ENCODE measurements around the gene NEIL1. TPM values are rescaled to one million over a fixed set of nuclear protein-coding genes. Genes with fewer than 3 reads are reported as not detected.

The NEIL1 gene
- total and polyA plus RNA-seq, 2 donors (not counting 1 experiment from before 2014, with no cell fraction given) = 0.68 to 6.3 TPM

DNA sequence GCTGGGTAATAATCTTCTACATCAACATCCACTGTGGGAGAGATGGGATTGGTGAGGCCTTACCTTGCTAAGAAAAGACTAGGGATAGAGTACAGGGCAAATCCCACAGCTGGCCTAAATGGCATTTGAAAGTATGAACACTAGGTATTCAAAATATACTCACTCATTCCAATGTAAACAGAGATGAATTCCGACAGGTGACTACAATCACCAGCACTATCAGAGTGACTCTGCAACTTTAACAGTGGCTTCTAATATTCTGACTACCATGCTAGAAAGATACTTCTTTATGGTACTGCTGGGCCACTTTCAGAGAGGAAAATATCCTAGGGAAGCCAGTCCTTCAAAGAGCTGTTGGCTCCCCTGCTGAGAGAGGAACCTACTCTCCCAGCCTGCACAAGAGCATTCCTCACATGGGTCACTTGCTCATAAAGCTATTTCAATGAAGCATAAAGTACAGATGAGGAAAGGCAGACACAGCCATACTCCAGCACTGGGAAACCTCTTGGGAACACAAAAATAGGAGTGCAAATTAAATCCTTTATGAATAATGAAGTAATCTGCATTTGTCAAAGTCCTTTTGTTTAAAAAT is 43.0 kb downstream of the NEIL1 start:
- DNase-seq (ENCODE audit: low read depth in 2 of 2) = peak in 1 of 2 donors; percentile 2
- no peaks in the 10 kb centered on the region for H3K4me1 ChIP-seq (ENCODE audit: control insufficient read depth, extremely low read depth, insufficient read depth, low read length)
- no peak overlapping the region for H2AFZ ChIP-seq (ENCODE audit: low read length)
- no peak for TF ChIP-seq CTCF (conservative IDR thresholded peaks at IDR 0.05 in 1 of 2, IDR thresholded peaks at IDR 0.05 in 1 of 2; ENCODE audit: low read depth in 1 of 2, low read length in 2 of 2)
- TF ChIP-seq EZH2 (IDR thresholded peaks at IDR 0.05; ENCODE audit: low read length, missing control alignments) = no peak
- no peaks in the 10 kb centered on the region for H3K9me3 ChIP-seq (ENCODE audit: control insufficient read depth, insufficient read depth, low read depth, low read length)
- no peaks in the 10 kb centered on the region for H3K27me3 ChIP-seq (ENCODE audit: control insufficient read depth, insufficient read depth, low read length)
- no peaks in the 10 kb centered on the region for H3K79me2 ChIP-seq (ENCODE audit: control insufficient read depth, insufficient read depth, low read length)
- peaks cover 11% of the 10 kb centered on the region for H3K36me3 ChIP-seq (ENCODE audit: control insufficient read depth, insufficient read depth, low read length)
- no peak overlapping the region for H3K27ac ChIP-seq (ENCODE audit: insufficient read depth, low read length)
- no peak overlapping the region for H3K4me2 ChIP-seq (ENCODE audit: extremely low read depth, insufficient read depth, low read length)
- H3K4me3 ChIP-seq (replicated peaks in 1 of 4; ENCODE audit: control extremely low read depth in 1 of 4, insufficient read depth in 1 of 4, low read depth in 3 of 4, low read length in 4 of 4) = no peak overlapping the region
- no peaks in the 10 kb centered on the region for H4K20me1 ChIP-seq (ENCODE audit: control insufficient read depth, extremely low read depth, insufficient read depth, low read length)
- H3K9ac ChIP-seq (ENCODE audit: insufficient read depth, low read length) = no peak overlapping the region

DNA sequence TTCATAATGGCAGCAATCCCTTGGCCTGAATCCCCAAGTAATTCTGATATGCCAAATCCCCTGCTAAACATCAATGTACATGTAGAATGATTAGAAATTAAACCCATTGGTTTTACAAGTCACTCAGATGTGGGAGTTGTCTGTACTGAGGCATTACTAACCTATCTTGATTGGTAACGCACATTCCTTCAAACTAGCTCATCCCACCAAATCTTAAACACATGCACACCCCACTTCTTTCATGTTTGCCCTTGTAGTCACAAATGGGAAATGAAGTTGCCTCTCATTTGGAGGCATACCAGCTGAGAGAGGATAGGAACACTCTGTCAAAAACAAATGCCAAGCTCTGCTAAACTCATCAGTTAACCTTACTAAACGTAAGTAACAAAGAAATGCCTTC is 50.7 kb downstream of the NEIL1 start:
- Histone ChIP-seq H2AFZ (ENCODE audit: low read length) (no peak overlapping the region), H3K27ac (ENCODE audit: insufficient read depth, low read length) (no peak overlapping the region), H3K27me3 (ENCODE audit: control insufficient read depth, insufficient read depth, low read length) (no peaks in the 10 kb centered on the region), H3K4me3 (replicated peaks in 1 of 4; ENCODE audit: control extremely low read depth in 1 of 4, insufficient read depth in 1 of 4, low read depth in 3 of 4, low read length in 4 of 4) (no peak overlapping the region), H3K36me3 (ENCODE audit: control insufficient read depth, insufficient read depth, low read length) (peaks cover 2% of the 10 kb centered on the region), H3K4me1 (ENCODE audit: control insufficient read depth, extremely low read depth, insufficient read depth, low read length) (no peaks in the 10 kb centered on the region), H3K9me3 (ENCODE audit: control insufficient read depth, insufficient read depth, low read depth, low read length) (no peaks in the 10 kb centered on the region), H4K20me1 (ENCODE audit: control insufficient read depth, extremely low read depth, insufficient read depth, low read length) (no peaks in the 10 kb centered on the region), H3K9ac (ENCODE audit: insufficient read depth, low read length) (no peak overlapping the region), H3K4me2 (ENCODE audit: extremely low read depth, insufficient read depth, low read length) (no peak overlapping the region), H3K79me2 (ENCODE audit: control insufficient read depth, insufficient read depth, low read length) (no peaks in the 10 kb centered on the region)
- TF ChIP-seq CTCF (conservative IDR thresholded peaks at IDR 0.05 in 1 of 2, IDR thresholded peaks at IDR 0.05 in 1 of 2; ENCODE audit: low read depth in 1 of 2, low read length in 2 of 2) (no peak), EZH2 (IDR thresholded peaks at IDR 0.05; ENCODE audit: low read length, missing control alignments) (no peak)
- DNase-seq (ENCODE audit: low read depth in 2 of 2) = peak in 1 of 2 donors; percentile 55

GRCh38 chr15:75403892-75404291 is 57.1 kb downstream of the NEIL1 start:
- Histone ChIP-seq H3K36me3 (ENCODE audit: control insufficient read depth, insufficient read depth, low read length) (peaks cover 5% of the 10 kb centered on the region), H3K27me3 (ENCODE audit: control insufficient read depth, insufficient read depth, low read length) (no peaks in the 10 kb centered on the region), H3K79me2 (ENCODE audit: control insufficient read depth, insufficient read depth, low read length) (no peaks in the 10 kb centered on the region), H3K9ac (ENCODE audit: insufficient read depth, low read length) (no peak overlapping the region), H3K27ac (ENCODE audit: insufficient read depth, low read length) (no peak overlapping the region), H3K4me2 (ENCODE audit: extremely low read depth, insufficient read depth, low read length) (no peak overlapping the region), H3K4me3 (replicated peaks in 1 of 4; ENCODE audit: control extremely low read depth in 1 of 4, insufficient read depth in 1 of 4, low read depth in 3 of 4, low read length in 4 of 4) (no peak overlapping the region), H3K4me1 (ENCODE audit: control insufficient read depth, extremely low read depth, insufficient read depth, low read length) (no peaks in the 10 kb centered on the region), H4K20me1 (ENCODE audit: control insufficient read depth, extremely low read depth, insufficient read depth, low read length) (peaks cover 3% of the 10 kb centered on the region), H3K9me3 (ENCODE audit: control insufficient read depth, insufficient read depth, low read depth, low read length) (no peaks in the 10 kb centered on the region), H2AFZ (ENCODE audit: low read length) (no peak overlapping the region)
- TF ChIP-seq EZH2 (IDR thresholded peaks at IDR 0.05; ENCODE audit: low read length, missing control alignments) (no peak), CTCF (conservative IDR thresholded peaks at IDR 0.05 in 1 of 2, IDR thresholded peaks at IDR 0.05 in 1 of 2; ENCODE audit: low read depth in 1 of 2, low read length in 2 of 2) (no peak)
- DNase-seq (ENCODE audit: low read depth in 2 of 2) = no peak

Other genes with a start within 250 kb of the NEIL1 start
- 1.3 and 2.3 TPM in 2 replicates for gene C15orf39, start 145.2 kb upstream of the NEIL1 start, total RNA-seq
- gene C15orf39, start 145.2 kb upstream of the NEIL1 start, polyA plus RNA-seq = 1.7 and 2.2 TPM in 2 replicates
- gene GOLGA6C, start 88.7 kb upstream of the NEIL1 start, total RNA-seq = not detected in 2 replicates
- gene GOLGA6C, start 88.7 kb upstream of the NEIL1 start, polyA plus RNA-seq = not detected in 2 replicates
- gene GOLGA6D, start 64.2 kb upstream of the NEIL1 start, total RNA-seq = under 0.01 TPM in 1 of 2 replicates, not detected in the other
- not detected in 2 replicates for gene GOLGA6D, start 64.2 kb upstream of the NEIL1 start, polyA plus RNA-seq
- 43.1 and 65.9 TPM in 2 replicates for gene COMMD4, start 11.0 kb upstream of the NEIL1 start, total RNA-seq
- 74.9 and 137 TPM in 2 replicates for gene COMMD4, start 11.0 kb upstream of the NEIL1 start, polyA plus RNA-seq
- 94.3 and 124 TPM in 2 replicates for gene MAN2C1, start 21.6 kb downstream of the NEIL1 start, total RNA-seq
- gene MAN2C1, start 21.6 kb downstream of the NEIL1 start, polyA plus RNA-seq = 27.3 and 40.6 TPM in 2 replicates
- 21.1 and 27.2 TPM in 2 replicates for gene SIN3A, start 104.7 kb downstream of the NEIL1 start, total RNA-seq
- 23.0 and 30.3 TPM in 2 replicates for gene SIN3A, start 104.7 kb downstream of the NEIL1 start, polyA plus RNA-seq
- 14.6 and 20.6 TPM in 2 replicates for gene PTPN9, start 232.3 kb downstream of the NEIL1 start, total RNA-seq
- gene PTPN9, start 232.3 kb downstream of the NEIL1 start, polyA plus RNA-seq = 41.6 and 54.1 TPM in 2 replicates

All from fibroblast of lung (primary cell).